HG02678 (cell line): ENCODE data around the gene MCOLN2.
"Not testable (repeated sequence)": the region's sequence is repeated elsewhere in the genome, so short reads cannot be mapped to it uniquely, and the experiment has no call there.

ENCODE experiments used
- ATAC-seq: cut with Tn5 transposase; IDR thresholded peaks from one replicate; pipeline ENCODE4 v1.9.1; 2021; ENCODE audit warnings: mild to moderate bottlenecking, moderate library complexity; ENCODE audit not compliant: unreplicated experiment

The MCOLN2 gene

DNA sequence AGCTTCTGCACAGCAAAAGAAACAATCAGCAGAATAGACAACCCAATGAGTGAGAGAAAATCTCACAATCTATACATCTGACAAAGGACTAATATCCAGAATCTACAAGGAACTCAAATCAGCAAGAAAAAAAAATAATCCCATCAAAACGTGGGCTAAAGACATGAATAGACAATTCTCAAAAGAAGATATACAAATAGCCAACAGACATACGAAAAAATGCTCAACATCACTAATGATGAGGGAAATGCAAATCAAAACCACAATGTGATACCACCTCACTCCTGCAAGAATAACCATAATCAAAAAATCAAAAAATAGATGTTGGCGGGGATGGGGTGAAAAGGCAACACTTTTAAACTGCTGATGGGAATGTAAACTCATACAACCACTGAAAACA is 10.4 kb downstream of the MCOLN2 start:
- ATAC-seq, result not testable (repeated sequence)

DNA sequence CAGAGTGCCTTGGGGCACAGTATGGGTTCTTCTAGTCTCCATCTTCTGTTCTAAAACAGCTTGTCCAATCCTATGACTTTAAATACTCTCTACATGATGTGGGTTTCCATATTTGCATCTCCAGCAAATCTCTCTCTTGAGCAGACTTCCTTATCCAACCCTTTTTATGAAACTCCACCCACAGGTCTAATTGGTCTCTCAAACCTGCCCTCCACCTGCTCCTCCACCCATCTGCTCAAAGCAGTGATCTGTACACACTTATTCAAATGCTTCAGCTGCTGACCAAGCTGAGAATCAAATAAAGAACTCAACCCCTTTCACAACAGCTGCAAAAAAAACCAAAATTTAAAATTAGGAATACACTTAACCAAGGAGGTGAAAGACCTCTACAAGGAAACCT is 11.5 kb downstream of the MCOLN2 start:
- peak; percentile 69 for ATAC-seq

DNA sequence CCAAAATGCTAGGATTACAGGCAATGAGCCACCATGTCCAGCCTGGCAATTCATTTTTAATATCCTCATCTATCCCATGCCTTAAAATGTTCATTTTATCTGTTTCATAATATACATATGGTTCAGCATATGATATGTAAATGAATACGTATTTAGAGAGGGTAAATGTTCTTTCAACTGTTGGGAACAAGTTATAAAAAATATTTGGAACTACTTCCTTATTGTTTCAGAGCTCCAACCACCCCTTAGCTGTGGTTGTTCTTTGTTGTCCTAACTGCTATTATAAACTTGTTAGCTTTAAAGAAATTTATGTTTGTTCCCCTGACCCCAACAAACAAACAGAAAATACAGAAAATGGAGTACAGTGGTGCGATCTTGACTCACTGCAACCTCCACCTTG is 14.5 kb downstream of the MCOLN2 start:
- ATAC-seq, result no peak

DNA sequence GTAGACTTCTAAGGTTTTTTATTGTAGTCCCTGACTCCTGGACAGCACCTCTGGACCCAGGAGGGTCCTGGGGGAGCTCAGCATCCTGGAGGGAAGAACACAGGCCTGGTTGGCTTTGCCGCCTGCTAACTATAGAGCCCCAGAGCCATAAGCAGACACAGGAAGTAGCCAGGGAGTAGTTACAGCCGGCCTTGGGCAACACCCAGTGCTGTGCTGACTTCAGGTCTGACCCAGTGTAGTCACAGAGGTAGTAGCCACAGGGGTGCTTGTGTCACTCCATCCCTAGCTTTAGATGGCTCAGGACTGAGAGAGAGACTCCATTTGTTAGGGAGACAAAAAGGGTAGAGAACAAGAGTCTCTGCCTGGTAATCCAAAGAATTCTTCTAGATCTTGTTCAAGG is 21.9 kb downstream of the MCOLN2 start:
- peak; percentile 31 for ATAC-seq

DNA sequence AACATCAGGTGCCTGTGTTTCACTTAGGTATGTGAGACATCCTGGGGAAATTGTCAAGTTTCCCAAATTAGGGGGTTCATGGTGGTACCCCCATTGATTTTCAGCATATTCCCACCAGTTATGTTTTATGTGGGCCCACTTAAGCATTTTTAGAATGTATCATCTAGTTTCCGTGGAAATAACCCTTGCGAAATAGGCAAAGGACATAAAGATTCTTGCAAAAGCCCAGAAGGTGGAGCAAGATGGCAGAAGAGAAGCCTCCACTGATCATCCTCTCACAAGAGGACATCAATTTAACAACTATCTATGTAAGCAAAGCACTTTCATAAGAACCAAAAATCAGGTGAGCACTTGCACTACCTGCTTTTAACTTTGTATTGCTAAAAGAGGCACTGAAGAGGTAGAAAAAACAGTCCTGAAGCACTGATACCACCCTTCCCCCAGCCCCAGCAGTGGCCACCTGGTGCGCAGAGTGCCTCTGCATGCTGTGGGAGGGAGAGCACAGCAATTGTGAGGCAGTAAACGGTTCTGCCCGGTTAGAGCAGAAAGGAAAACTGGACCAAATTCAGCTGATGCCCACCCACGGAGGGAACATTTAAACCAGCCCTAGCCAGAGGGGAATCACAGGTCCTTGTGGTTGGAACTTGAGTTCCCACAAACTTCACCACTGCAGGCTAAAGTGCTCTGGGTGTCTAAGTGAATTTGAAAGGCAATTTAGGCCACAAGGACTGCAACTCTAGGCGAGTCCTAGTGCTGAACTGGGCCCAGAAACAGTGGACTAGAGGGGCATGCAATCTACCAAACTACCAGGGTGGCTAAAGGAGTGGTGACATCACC is 23.2 kb downstream of the MCOLN2 start:
- peak; percentile 47 for ATAC-seq

DNA sequence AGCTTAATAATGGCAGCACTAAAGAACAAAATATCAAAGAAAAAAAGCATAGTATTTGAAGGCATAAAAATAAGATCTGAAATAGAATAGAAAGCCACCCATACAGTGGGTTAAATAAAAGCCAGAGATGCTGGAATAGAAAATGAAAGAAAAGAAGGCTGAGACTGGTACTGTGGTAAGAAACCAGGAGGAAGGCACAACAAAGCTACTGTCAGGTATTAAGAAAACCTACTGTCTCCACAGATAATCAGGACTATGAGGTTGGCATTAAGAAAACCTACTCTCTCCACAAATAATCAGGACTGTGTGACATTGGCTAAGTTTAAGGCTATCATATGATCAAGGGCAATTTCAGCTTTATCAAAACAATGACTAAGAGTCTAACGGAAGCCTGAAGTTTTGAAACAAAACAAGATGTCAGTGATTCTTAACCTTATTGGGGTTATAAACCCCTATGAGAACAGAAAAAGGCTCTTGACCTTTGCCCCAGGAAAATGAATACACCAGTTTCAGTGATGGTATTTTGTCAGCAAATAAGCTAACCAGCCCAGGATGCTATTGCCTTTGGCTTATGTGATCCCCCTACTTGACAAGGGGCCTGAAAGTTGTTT is 24.4 kb downstream of the MCOLN2 start:
- ATAC-seq, result peak; percentile 36

DNA sequence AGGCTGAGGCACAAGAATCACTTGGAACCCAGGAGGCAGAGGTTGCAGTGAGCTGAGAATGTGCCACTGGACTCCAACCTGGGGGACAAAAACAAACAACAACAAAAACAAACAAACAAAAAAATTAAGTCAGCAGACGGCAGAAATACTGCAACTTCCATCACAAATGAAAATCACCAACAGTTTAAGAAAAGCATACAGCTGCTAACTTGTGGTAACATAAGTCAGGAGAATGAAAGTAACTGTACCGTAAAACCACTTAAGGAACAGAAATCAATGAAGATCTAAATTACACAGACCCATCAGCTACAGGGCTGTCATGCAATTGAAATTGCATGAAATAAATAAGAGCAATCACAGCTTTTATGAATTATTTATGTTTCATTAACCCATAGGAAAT is 25.0 kb downstream of the MCOLN2 start:
- ATAC-seq, result peak; percentile 36

DNA sequence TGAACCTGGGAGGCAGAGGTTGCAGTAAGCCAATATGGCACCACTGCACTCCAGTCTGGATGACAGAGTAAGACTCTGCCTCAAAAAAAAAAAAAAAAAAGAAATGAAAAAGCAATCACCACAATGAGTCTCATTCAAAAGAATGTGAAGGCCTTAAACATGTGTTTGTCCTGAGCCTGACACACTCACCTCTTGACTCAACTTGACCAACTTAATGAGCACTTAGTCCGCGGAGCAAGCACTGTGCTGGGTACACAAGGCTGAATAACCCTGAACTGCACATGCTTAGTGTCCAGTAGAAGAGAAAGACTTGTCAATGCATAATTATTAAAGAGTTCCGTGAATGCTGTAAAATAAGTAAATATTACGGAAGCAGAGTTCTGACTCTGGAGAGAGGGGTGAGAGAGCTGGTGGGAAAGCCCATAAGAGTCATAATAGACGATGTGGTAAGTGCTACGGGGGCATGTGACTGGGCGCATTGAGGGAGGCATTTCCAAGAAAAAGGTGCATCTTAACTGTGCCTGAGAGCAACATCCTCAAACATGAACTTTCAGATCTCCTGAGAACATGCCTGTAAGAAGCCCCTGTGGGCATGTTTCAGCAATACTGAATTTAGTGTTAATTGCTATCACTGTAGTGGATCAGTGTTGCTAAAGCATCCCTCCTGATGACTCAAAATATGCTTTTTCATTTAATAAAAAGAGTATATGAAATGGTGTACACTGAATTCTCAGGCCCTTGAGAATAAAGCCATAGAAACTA is 27.2 kb downstream of the MCOLN2 start:
- ATAC-seq, result peak; percentile 45

DNA sequence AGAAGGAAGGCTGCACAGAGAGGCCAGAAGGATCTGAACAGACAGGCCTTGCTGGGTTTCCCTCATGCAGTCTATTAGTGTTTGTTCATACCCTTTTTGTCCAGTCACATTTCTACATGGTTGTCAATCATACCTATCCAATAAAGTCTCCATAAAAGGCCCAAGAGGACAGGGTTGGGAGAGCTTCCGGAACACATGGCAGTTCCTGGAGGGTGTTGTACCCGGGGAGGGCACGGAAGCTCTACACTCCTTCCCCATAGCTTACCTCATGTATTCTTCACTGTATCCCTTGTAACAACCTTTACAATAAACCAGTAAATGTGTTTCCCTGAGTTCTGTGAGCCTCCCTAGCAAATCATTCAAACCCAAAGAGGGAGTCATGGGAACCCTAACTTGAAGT is 28.0 kb downstream of the MCOLN2 start:
- ATAC-seq, result no peak

DNA sequence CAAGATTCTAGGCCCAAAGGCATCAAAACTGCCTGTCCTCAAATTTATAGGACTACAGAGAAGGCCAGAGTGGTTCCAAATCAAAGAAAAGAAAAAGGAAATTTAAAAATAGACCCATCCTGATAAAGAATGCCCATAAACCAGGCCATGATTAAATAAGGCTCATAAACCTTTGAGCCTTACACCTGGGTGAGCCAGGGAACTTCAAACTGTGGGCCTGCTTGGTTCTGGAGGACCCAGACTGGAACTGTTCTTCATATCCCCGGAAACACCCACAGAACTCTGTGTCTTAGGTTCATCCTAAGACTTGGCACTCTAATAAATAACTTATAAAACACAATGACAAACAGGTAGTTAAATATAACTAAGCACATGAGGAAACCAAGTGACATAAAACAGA is 28.8 kb downstream of the MCOLN2 start:
- no peak for ATAC-seq

DNA sequence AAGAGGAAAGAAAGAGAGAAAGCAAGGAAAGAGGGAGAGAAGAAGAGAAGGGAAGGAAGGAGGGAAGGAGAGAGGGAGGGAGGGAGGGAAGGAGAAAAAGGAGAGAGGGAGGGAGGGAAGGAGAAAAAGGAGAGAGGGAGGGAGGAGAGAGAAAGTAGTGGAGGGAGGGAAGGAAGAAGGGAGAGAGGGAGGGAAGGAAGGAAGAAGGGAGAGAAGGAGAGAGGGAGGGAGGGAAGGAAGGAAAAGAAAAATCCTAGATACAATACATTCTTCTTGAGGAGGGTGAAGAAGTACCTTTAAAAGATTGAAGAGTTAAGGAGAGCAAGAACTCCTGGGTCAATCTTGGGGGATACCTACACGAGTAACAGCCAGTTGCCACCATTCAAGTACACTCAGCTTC is 29.2 kb downstream of the MCOLN2 start:
- ATAC-seq, result no peak

DNA sequence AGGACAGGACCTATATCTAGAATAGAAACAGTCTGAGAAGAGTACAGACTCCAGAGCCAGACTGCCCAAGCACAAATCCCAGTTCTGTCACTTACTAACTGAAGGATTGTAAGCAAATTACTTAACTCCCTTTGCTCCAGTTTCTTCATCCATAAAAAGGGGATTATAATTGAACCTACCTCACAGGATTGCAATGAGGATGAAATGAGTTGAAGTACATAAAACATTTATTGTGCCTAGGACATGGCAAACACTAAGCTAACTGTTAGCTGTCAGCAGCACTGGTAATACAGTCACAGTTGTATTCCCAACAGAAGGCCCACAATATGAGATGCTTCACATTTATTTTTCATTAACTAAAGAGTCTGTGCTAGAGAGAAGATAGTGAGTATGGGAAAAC is 33.9 kb downstream of the MCOLN2 start:
- ATAC-seq, result no peak

DNA sequence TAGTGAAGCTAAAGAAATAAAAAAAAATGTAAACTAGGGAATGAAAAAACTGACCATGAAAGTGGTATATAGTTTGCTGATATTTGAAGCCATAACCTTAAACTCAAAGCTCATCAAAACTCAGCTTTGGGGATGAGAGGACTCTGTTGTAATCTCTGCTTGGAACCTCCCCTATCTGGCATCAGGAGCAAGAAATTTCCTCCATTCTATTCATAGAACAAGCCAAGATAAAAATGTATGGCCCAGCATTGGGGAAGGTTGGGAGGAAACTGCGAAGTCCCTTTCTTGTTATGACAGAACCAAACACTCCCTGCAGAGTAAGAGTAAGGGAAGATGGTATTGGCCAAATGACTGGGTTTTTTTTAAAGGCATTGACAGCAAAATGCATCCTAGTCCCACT is 35.6 kb downstream of the MCOLN2 start:
- no peak for ATAC-seq

DNA sequence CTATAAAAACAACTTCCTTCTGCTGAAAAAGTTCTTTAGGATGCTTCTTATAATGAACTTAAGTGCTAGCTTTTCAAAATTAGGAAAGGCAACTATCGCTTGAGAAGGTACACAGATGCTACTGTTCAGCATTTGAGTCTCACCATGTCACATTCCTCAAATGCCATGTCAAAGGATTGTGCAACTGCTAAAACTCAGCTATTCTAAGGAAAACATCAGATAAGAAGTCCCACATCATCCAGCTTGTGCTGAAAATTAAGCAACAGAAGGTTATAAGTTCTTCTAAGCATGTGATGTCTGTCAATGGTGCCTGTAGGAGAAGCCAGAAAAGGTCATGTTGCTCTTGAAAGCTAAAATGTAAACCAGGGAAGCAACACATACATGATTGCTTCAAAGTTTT is 36.5 kb downstream of the MCOLN2 start:
- no peak for ATAC-seq

DNA sequence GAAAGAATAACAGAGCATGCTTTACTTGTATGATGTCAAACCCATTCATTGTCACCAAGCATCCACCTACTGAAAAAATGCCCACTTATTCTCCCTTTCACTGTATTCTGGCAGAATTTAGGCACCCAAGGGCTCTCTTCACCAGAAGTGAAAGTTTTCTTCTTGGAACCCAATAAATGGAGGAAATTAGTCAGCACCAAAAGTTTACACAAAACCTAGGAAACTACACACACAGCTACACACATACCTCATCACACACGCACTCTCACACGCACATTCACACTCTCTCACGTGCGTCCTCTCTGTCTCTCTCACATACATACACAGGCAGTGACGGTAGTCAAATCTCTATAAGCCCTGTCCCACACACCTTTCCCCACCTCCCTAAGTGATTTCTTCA is 37.6 kb downstream of the MCOLN2 start:
- peak; percentile 83 for ATAC-seq

DNA sequence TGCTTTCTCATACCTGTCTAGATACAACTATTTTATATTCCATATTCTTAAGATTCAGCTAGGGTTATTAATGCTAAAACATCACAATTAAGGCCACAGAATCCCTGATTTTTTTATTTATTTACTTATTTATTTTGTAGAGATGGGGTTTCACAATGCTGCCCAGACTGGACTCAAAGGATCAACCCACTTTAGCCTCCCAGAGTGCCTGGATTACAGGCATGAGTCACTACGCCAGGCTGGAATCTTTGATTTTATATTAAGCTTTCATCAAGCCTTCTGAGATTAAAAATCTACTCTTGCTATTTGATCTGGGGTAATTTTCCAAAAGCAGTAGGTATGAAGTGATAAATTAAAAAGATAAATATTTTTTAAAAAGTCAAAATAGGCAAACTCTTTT is 38.9 kb downstream of the MCOLN2 start:
- ATAC-seq, result no peak

DNA sequence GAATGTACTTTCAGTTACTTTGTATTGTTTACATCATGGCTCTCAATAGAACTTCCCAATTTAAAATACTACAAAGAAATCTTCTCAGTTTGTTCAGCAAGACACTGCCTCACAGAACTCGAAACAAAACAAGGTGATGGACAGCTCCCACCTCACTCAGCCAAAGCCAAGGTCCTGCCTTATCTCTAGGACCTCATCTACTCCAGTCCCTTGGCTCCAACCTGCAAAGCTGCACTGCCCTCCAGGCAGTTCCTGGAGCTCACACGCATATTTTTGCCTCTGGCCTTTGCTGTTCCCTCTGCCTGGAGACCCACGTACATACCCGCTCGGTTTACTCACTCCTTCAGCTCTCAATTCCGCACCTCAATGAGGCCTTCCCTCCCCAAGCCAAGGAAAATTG is 40.3 kb downstream of the MCOLN2 start:
- ATAC-seq, result no peak

DNA sequence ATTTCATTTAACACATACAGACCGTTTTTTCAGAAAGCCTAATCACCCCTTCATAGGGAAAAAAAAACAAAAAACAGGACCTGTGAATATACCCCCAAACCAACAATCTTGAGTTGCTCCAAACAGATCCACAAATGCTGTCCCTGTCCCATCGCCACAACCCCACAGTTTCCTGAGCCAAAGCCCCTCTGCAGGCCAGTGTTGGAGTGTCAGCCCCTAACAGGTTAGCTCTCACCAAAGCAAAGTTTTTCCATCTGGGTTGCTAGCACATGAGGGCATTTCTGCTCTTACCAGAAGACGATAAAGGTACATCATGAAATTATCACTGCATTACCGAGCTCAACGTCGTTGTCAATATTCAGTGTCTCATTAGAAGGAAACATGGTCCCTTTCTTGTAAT is 40.8 kb downstream of the MCOLN2 start:
- no peak for ATAC-seq

DNA sequence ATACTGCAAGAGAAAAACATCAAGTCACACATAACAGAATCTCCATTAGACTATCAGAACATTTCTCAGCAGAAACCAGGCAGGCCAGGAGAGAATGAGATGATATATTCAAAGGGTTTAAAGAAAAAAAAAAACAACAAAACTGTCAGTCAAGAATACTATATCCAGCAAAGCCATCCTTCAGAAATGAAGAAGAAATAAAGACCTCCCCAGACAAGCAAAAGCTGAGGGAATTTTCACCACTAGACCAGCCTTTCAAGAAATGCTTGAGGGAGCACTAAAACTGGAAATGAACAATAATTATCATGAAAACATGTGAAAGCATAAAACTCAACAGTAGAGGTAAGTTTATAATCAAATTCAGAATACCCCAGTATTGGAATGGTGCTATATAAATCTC is 47.2 kb downstream of the MCOLN2 start:
- ATAC-seq, result no peak

DNA sequence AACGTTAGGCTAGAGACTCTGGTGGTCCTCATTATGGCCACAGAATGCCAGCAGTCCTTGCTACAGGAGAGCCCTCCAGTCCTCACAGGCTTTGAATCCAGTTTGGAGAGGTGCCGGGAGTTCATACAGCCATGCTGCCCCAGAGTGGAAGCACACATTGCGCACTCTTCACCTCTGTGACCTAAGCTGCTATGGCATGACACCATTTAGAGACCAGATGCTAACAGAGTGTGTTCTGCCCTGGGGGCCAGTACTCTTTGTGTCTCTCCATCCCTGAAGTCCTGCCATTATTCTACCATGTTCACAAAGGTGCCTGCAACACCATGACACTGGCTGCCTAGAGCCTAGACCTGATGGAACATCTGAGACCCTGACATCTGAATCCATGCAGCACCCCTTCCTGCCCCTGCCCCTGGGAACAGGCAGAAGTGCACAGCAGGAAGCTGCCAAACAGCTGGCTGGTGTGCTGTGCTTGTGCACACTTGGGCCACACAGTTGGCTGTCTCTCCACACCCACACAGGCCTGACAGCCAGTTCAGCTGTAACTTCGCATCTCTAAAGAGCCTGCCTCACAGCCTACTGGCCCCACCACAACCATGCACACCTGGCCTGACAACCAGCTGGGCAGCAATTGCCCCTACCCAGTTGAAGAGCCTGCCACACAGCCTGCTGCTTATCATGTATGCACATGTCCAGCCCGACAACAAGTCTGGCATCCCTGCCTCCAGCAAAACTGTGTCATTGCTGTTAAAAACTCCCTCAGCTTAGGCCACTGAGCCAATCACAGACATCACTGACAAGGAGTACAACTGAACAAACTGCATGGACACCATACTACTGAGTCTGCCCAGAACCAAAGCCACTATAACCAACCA is 49.1 kb downstream of the MCOLN2 start:
- no peak for ATAC-seq

DNA sequence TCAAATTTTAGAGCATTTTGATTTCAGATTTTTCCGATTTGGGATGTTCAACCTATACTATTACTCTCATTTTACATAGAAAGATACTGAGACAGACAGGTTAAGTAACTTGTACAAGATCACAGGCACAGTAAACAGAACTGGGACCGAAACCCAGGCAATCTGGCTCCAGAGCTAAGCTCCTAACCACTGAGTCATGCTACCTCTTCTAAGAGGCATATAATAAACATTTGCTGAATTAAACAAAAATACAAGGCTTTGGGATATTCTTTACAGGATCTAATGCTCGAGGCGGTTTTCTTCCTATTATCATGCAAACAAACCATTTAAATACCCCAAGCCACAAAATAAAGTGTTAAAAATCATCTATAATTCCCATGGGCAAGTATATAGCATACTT is 50.3 kb downstream of the MCOLN2 start:
- no peak for ATAC-seq
